Measurements from ENCODE around the gene DHH.

DNA sequence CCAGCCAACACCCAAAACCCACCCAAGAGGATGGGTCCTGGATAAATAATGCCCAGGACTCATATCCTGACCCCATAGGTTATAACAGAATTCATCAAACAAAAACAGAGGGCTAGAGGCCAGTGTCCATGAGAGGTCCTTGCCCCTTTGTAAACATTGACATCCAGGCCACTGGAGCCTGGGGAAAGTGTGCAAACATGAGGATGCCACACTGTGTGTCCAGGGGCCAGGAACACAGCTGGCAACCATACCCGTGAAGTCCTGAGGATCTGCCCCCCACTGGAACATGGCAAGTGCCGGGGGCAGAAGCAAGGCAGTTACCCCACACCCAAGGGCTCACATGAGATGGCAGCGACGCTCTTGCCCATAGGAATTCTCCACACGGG lies 29.8 kb downstream of the DHH start:
- TF ChIP-seq, protein P1, sequence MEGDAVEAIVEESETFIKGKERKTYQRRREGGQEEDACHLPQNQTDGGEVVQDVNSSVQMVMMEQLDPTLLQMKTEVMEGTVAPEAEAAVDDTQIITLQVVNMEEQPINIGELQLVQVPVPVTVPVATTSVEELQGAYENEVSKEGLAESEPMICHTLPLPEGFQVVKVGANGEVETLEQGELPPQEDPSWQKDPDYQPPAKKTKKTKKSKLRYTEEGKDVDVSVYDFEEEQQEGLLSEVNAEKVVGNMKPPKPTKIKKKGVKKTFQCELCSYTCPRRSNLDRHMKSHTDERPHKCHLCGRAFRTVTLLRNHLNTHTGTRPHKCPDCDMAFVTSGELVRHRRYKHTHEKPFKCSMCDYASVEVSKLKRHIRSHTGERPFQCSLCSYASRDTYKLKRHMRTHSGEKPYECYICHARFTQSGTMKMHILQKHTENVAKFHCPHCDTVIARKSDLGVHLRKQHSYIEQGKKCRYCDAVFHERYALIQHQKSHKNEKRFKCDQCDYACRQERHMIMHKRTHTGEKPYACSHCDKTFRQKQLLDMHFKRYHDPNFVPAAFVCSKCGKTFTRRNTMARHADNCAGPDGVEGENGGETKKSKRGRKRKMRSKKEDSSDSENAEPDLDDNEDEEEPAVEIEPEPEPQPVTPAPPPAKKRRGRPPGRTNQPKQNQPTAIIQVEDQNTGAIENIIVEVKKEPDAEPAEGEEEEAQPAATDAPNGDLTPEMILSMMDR (conservative IDR thresholded peaks at IDR 0.05): no peak
- TF ChIP-seq ZFX (IDR thresholded peaks at IDR 0.05): no peak
